Activated CD8-positive, alpha-beta memory T cell treated with anti-CD3 and anti-CD28 coated beads, Interleukin-2, amount 50 U/mL, for 1 hour (primary cell): ENCODE measurements around the gene UFD1.

ENCODE experiments used
- DNase-seq: peaks from one replicate; pipeline ENCODE4 v3.0.0-alpha.2; 2020; ENCODE audit errors: extremely low read depth

Gene UFD1

DNA sequence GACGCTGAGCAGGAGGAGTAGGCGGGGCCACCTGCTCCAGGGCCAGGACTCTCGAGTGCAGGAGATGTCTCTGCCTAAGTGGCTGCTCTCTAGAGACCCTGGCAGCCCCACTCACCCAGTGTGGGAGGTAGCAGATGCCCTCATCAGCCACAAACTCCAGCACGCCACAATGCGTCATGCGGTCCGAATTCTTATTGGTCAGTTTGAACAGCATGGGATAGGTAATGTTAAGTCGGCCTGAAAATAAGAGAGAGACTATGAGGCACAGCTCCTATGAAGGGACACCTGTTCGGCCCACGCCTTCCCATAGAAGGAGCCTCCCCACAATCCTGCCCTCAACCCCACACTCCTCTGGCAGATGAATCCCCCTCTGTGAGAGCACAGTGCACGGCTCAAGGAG, 7.4 kb downstream of the UFD1 start:
- no peak for DNase-seq

GRCh38 chr22:19470010-19470409, 9.0 kb downstream of the UFD1 start:
- no peak for DNase-seq

GRCh38 chr22:19469421-19469820, 9.6 kb downstream of the UFD1 start:
- DNase-seq, result no peak

DNA sequence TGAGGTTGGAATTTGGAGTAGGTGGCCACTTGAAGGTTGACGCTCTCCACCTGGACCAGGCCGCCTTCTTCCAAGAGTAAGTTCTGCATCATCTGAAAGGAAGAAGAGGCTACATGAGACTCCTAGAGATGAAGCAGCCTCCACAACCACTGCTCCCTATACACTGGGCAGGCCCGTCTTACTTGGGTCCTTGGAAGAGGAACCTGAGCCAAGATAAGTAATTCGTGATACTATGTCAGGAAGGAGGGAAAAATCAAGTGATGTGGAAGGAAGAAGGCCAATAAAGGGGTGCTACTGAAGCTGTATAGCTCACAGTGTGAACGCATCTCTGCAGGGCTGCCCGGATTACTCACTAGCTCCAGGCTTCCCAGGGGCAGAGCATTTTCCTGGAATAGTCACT, 11.1 kb downstream of the UFD1 start:
- no peak for DNase-seq

DNA sequence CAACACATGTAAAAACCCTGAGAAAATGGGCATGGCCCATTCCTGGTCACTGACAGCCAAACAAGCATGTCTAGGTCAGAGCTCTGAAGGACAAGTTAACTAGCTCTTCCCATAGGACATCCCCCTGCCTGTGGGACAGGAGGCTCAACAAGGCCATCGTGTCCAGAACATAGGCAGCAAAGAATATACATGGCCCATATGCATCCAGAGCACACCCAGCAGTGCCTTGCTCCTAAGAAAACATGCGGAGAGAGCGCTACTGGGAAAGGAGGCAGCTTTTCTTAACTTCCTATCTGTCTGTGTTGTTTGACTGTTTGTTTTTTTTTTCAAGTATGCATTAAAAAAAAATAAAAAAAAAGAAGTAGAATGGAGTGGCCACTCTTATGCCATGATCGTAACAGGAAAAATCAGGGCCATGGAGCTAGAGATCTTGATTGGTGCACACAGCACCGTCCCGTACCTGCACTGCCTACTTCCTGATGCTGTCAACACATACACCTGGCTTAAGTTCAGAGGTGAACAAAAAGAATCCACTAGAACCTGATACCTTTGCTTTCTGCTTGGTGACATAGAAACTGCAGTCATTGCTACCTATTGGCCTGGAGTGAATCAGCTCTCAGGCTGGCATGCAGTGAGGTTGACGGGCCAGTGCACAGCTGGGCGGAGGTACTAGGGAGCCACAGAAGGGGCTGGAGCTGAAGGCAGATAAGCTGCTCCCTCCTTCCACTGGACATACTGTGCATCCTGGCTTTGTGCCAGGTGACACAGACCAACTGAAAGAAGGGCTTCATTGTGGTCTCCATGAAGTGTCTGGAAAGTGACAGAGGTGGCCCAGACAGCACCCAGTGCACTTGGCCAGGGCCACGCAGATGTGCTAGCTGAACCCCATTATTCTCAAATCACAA, 11.9 kb downstream of the UFD1 start:
- DNase-seq, result no peak

DNA sequence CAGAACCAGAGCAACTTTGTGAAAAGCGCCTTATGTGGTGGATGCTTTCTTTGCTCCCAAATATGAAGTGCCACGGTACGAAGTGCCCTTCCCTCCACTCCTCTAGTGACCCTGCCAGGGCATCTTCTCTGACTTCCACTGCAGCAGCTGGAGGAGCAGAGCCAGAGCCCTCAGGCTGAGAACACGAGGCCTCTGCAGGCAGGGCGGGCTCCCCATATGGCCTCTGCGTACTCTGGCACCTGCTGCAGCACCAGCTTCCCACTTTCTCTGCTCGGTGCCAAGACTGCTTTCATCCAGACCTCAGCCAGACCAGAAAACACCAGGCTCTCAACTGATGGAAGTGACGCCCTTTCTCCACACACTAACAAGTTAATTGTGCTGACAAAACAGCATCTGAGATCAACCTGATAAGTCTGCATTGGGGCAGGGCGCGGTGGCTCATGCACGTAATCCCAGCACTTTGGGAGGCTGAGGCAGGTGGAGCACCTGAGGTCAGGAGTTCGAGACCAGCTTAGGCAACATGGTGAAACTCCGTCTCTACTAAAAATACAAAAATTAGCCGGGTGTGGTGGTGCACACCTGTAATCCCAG, 12.8 kb downstream of the UFD1 start:
- DNase-seq, result no peak

DNA sequence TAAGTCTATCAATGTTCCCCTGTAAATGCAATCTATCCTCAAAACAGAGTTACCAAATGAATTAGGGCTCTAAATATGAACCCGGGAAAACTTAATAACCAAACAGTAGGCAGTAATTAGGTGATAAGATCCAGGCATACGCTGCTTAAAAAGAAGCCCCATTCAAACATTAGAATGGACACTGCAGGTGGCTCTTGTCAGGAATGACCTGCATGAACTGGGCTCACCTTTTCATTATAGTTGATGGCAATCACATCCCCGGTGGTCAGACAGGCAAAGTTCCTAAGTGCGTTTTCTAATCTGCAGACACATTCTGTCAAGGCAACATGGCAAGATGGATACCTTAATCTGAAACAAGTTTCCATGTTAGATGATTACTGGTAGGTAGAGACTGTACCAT, 14.0 kb downstream of the UFD1 start:
- DNase-seq, result no peak

- no peak for DNase-seq
These were observed 14.4 kb downstream of the UFD1 start for GRCh38 chr22:19464546-19464945.

GRCh38 chr22:19463491-19464469, 15.2 kb downstream of the UFD1 start:
- no peak for DNase-seq

GRCh38 chr22:19463008-19463407, 16.0 kb downstream of the UFD1 start:
- DNase-seq, result no peak

GRCh38 chr22:19461506-19461905, 17.5 kb downstream of the UFD1 start:
- no peak for DNase-seq

- no peak for DNase-seq
These were observed 19.0 kb downstream of the UFD1 start for GRCh38 chr22:19460036-19460435.

- DNase-seq, result no peak
These were observed 21.1 kb downstream of the UFD1 start for GRCh38 chr22:19457828-19458428.

DNA sequence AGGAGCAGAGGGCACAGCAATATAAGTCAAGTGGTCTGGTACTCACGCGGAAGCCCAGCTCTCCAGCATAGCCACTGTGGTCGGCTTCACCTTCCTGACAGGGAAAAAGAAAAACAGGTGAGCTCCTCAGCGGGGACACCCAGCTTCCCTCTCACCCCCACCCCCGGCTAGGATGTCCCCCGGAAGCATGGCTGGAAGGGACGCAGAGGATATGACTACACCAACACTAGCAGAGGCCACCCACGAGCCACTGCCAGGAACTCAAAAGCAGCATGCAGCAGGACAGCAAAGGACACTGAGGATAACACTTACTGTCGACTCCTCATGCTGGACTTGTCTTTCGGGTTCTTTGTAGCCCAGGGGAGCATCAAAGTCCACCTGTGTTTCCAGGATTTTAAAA, 22.5 kb downstream of the UFD1 start:
- no peak for DNase-seq

DNA sequence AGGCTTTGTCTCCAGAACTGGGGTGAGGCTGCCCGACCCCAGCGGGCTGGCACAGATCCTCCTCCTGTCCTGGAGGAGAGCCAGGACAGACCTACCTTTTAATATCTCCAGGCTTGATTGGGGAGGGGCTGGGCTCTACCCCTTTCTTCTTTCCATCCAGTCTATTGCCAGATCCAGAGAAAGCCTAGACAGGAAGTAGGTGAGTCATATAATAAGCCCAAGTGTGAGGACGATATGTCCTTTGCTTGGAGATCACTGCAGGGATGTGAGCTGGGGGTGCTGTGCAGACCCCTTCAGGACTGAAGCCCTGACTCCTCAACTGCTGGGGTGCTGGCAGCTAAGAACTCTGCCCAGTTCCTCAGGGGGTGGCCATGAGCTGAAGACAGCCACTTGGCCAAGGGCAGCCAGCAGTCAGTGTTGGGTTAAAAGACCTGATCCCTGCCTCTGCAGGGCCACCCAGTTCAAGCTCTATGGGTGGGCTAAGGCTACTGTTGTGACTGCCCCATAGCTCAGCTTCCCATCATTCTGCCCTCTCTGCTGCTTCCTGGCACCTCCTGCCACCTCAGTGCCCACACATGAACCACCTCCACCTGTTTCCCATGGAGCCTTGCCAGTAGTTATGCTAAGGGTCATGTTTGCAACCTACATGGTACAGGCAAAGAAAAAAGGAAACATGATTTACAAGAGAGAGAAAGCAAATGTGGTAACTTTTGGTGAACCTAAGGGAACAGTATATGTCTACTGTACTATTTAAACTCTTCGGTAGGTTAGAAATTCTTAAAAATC, 23.2 kb downstream of the UFD1 start:
- no peak for DNase-seq

- no peak for DNase-seq
These were observed 24.0 kb downstream of the UFD1 start for GRCh38 chr22:19455033-19455432.

DNA sequence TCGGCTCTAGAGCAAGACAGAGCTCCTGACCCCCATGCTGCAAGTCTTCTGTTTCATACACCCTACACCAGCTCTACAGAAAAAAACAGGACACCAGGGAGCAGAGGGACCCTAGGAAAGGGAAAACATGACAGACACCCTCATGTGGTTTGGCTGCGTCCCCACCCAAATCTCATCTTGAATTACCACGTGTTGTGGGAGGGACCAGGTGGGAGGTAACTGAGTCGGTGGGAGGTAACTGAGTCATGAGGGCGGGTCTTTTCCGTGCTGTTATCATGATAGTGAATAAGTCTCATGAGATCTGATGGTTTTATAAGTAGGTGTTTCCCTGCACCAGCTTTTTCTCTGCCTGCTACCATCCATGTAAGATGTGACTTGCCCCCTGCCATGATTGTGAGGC, 24.8 kb downstream of the UFD1 start:
- DNase-seq, result no peak

DNA sequence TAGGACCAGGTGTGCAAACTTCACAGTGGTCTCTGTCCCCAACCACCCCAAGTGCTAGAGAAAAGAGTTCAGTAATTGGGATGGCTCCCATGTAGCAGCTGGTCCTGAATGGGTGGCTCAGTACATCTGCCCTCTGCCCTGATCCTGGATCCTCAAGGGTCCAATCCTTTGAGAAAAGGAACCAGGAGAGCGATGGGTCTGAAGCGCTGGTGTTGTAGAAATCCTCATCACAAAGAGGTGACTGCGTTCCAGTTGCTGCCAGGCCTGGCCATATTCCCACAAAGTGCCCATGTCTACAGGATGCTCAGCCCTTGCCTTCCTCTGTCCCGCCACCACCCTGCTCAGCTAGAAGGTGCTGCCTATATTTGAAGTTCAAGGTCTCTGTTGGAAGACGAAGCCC, 25.3 kb downstream of the UFD1 start:
- DNase-seq, result no peak

- no peak for DNase-seq
These were observed 27.4 kb downstream of the UFD1 start for GRCh38 chr22:19451570-19451969.

GRCh38 chr22:19450363-19451175, 28.4 kb downstream of the UFD1 start:
- DNase-seq, result no peak
